ENCODE results near the gene PTGDS.
A peak's percentile ranks its signal among the peaks of the same experiment; 100 is the strongest.

PTGDS gene

GRCh38 chr9:136974817-136975535, 2.3 kb upstream of the PTGDS start:
- no peak for DNase-seq

GRCh38 chr9:136975644-136976043, 1.7 kb upstream of the PTGDS start:
- DNase-seq: no peak

- DNase-seq: no peak
Measured at GRCh38 chr9:136977649-136978072, 357 bp downstream of the PTGDS start.

- no peak for DNase-seq
Measured at GRCh38 chr9:136978073-136978864, 965 bp downstream of the PTGDS start.

GRCh38 chr9:136978865-136979544, 1.7 kb downstream of the PTGDS start:
- DNase-seq: no peak

GRCh38 chr9:136979769-136980587, 2.7 kb downstream of the PTGDS start:
- no peak for DNase-seq

- DNase-seq: no peak
Measured at GRCh38 chr9:136980669-136981478, 3.6 kb downstream of the PTGDS start.

GRCh38 chr9:136981588-136982231, 4.4 kb downstream of the PTGDS start:
- DNase-seq: no peak

- no peak for DNase-seq
Measured at GRCh38 chr9:136982232-136983051, 5.1 kb downstream of the PTGDS start, which contains the start of gene LCNL1. Gene LCNL1, plus strand, starts transcription at chr9:136982993. Its CDS starts 594 bp downstream, at chr9:136983587.

- DNase-seq: no peak
Measured at GRCh38 chr9:136983167-136983566, 5.9 kb downstream of the PTGDS start.

- no peak for DNase-seq
Measured at GRCh38 chr9:136983656-136984314, 6.5 kb downstream of the PTGDS start.

GRCh38 chr9:136984464-136985026, 7.2 kb downstream of the PTGDS start:
- no peak for DNase-seq

- DNase-seq: no peak
Measured at GRCh38 chr9:136985027-136985602, 7.8 kb downstream of the PTGDS start.

GRCh38 chr9:136985853-136986252, 8.5 kb downstream of the PTGDS start:
- no peak for DNase-seq

- DNase-seq: no peak
Measured at GRCh38 chr9:136988872-136989271, 11.6 kb downstream of the PTGDS start.

- no peak for DNase-seq
Measured at GRCh38 chr9:136990242-136990911, 13.1 kb downstream of the PTGDS start.

- DNase-seq: peak; percentile 88 to 89
Measured at GRCh38 chr9:136991993-136992818, 14.9 kb downstream of the PTGDS start, which contains the start of gene PAXX. Gene PAXX, plus strand, starts transcription at chr9:136992422. Its CDS starts 22 bp downstream, at chr9:136992444.
